Liver (tissue), 9 donors: ENCODE measurements around the gene MDM2. TPM values are rescaled to one million over a fixed set of nuclear protein-coding genes. Genes with fewer than 3 reads are reported as not detected.

Experiments used
- DNase-seq: peaks from one replicate; pipeline ENCODE4 v3.0.0-alpha.2; 2017; ENCODE audit warnings: low spot score
- H3K27ac ChIP-seq, 2 donors: one replicate each; pipeline ENCODE4 v1.7.0; 2013; ENCODE audit warnings: inconsistent platforms in 2 of 2, low read length in 2 of 2, control low read depth in 1 of 2, low read depth in 1 of 2, mild to moderate bottlenecking in 1 of 2
- H3K27me3 ChIP-seq, 4 donors: one replicate each; pipeline versions ENCODE4 v1.6.1 to v1.7.0; 2013; ENCODE audit warnings: low read length in 3 of 4, inconsistent platforms in 1 of 4, mild to moderate bottlenecking in 1 of 4, moderate library complexity in 1 of 4; ENCODE audit not compliant: control insufficient read depth in 4 of 4, insufficient read depth in 4 of 4
- H3K36me3 ChIP-seq, 4 donors: one replicate each; pipeline versions ENCODE4 v1.6.1 to v1.7.0; 2013; ENCODE audit warnings: low read length in 3 of 4, mild to moderate bottlenecking in 3 of 4, low read depth in 1 of 4, moderate library complexity in 1 of 4; ENCODE audit not compliant: control insufficient read depth in 4 of 4, insufficient read depth in 3 of 4
- H3K4me1 ChIP-seq, 4 donors: one replicate each; pipeline versions ENCODE4 v1.6.1 to v1.7.0; 2013; ENCODE audit warnings: low read length in 3 of 4, mild to moderate bottlenecking in 3 of 4, moderate library complexity in 1 of 4; ENCODE audit not compliant: control insufficient read depth in 4 of 4, insufficient read depth in 4 of 4
- H3K4me3 ChIP-seq, 3 donors: one replicate each; pipeline versions ENCODE4 v1.6.1 to v1.7.0; 2013; ENCODE audit warnings: low read length in 3 of 3, control low read depth in 1 of 3, low read depth in 1 of 3, mild to moderate bottlenecking in 1 of 3
- H3K9ac ChIP-seq, 2 donors: one replicate each; pipeline ENCODE4 v1.7.0; 2013; ENCODE audit warnings: low read length in 2 of 2, mild to moderate bottlenecking in 2 of 2, moderate library complexity in 2 of 2, control low read depth in 1 of 2, low read depth in 1 of 2
- H3K9me3 ChIP-seq, 4 donors: one replicate each; pipeline versions ENCODE4 v1.6.1 to v1.7.0; 2013; ENCODE audit warnings: low read length in 3 of 4; ENCODE audit not compliant: control insufficient read depth in 4 of 4
- EGR1 ChIP-seq, 2 donors: IDR thresholded peaks; 2 replicates each; pipeline ENCODE4 v1.6.1; 2016 to 2018; ENCODE audit warnings: antibody characterized with exemption in 2 of 2, low read depth in 2 of 2
- FOXA1 ChIP-seq: IDR thresholded peaks from 2 replicates; pipeline ENCODE4 v1.6.1; 2016; ENCODE audit warnings: antibody characterized with exemption
- FOXA2 ChIP-seq: IDR thresholded peaks from 2 replicates; pipeline ENCODE4 v1.6.1; 2016; ENCODE audit warnings: antibody characterized with exemption
- GABPA ChIP-seq, 2 donors: IDR thresholded peaks in 1 of 2; conservative IDR thresholded peaks in 1 of 2; 2 replicates each; pipeline ENCODE4 v1.6.1; 2016; ENCODE audit warnings: antibody characterized with exemption in 2 of 2, mild to moderate bottlenecking in 1 of 2, moderate library complexity in 1 of 2
- HNF4A ChIP-seq, 2 donors: conservative IDR thresholded peaks; 2 replicates each; pipeline ENCODE4 v1.6.1; 2016; ENCODE audit warnings: antibody characterized with exemption in 2 of 2, mild to moderate bottlenecking in 2 of 2
- HNF4G ChIP-seq: IDR thresholded peaks from 2 replicates; pipeline ENCODE4 v1.6.1; 2016; ENCODE audit warnings: antibody characterized with exemption
- JUND ChIP-seq, 2 donors: IDR thresholded peaks; 2 replicates each; pipeline ENCODE4 v1.6.1; 2016; ENCODE audit warnings: antibody characterized with exemption in 2 of 2
- NR2F2 ChIP-seq: IDR thresholded peaks from 2 replicates; pipeline ENCODE4 v1.6.1; 2016; ENCODE audit warnings: antibody characterized with exemption
- RAD21 ChIP-seq, 2 donors: IDR thresholded peaks; 2 replicates each; pipeline ENCODE4 v1.6.1; 2016; ENCODE audit warnings: antibody characterized with exemption in 2 of 2, mild to moderate bottlenecking in 2 of 2
- RXRA ChIP-seq, 2 donors: IDR thresholded peaks; 2 replicates each; pipeline ENCODE4 v1.6.1; 2017 to 2018; ENCODE audit warnings: antibody characterized with exemption in 2 of 2, mild to moderate bottlenecking in 1 of 2
- SP1 ChIP-seq: IDR thresholded peaks from 2 replicates; pipeline ENCODE4 v1.6.1; 2018; ENCODE audit warnings: antibody characterized with exemption, mild to moderate bottlenecking
- TAF1 ChIP-seq: conservative IDR thresholded peaks from 2 replicates; pipeline ENCODE4 v1.6.1; 2016; ENCODE audit warnings: antibody characterized with exemption, mild to moderate bottlenecking
- YY1 ChIP-seq: IDR thresholded peaks from 2 replicates; pipeline ENCODE4 v1.6.1; 2016; ENCODE audit warnings: antibody characterized with exemption, mild to moderate bottlenecking
- WGBS: extraction: QIAGEN DNeasy Blood & Tissue Kit; methylation state at CpG from one replicate; pipeline ENCODE4 v1.1.7; 2013; 5-methylcytosine and 5-hydroxymethylcytosine counted together
- polyA plus RNA-seq, 2 donors: library from polyadenylated mRNA; stranded (reverse) in 1 of 2; unstranded in 1 of 2; fragments of 200-250 nt in 1 of 2; fragments of >200 nt in 1 of 2; fragmentation: Nextera tagmentation in 1 of 2; extraction: Ambion mirVana in 1 of 2; gene quantifications; one replicate each; pipeline versions ENCODE4 v1.2.1 to v1.2.3, GENCODE V29; 2013 to 2015
- total RNA-seq, 2 donors: library from RNA; depleted of rRNA; stranded (reverse); fragments of >200 nt; gene quantifications; one replicate each; pipeline ENCODE4 v1.2.3, GENCODE V29; 2014
- TF ChIP-seq, protein P1 (sequence below): IDR thresholded peaks from 2 replicates; pipeline ENCODE4 v1.6.1; 2016; ENCODE audit warnings: antibody characterized with exemption
- TF ChIP-seq, protein P2 (sequence below): IDR thresholded peaks from 2 replicates; pipeline ENCODE4 v1.6.1; 2016; ENCODE audit warnings: antibody characterized with exemption
- TF ChIP-seq, protein P3 (sequence below): IDR thresholded peaks from 2 replicates; pipeline ENCODE4 v1.6.1; 2016; ENCODE audit warnings: antibody characterized with exemption, mild to moderate bottlenecking
- TF ChIP-seq, protein P4 (sequence below): IDR thresholded peaks from 2 replicates; pipeline ENCODE4 v1.6.1; 2016; ENCODE audit warnings: antibody characterized with exemption
- TF ChIP-seq, protein P5 (sequence below): fragments of 150-350 bp; IDR thresholded peaks from 2 replicates; pipeline ENCODE4 v1.5.1; 2017; ENCODE audit warnings: improper control_type of control experiment, low read depth, low read length; ENCODE audit not compliant: missing input control
- donor health status: healthy.
- donor health status: healthy.
- donor health status: healthy.
- donor health status: healthy.
- donor health status: healthy.

The MDM2 gene
- total and polyA plus RNA-seq, 4 donors: 10.1 to 69.4 (median 36.9) TPM

DNA sequence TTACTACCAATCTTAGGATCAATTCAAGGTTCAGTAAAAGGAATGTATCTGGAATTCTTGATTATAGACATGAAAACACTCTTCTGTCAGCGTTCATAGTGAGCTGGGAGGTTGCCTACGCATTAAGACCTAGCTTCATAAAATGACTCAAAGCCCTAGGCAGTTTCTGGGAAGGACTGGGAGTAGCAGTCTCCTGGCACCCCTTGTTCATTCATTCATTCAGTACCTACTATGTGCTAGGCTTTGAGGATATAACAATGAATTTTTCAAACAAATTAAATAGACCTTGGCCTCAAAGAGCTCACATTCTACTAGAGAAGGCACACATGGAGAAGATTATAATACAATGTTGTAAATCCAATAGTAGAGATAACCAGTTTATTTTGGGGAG, 46.1 kb downstream of the MDM2 start:
- TF ChIP-seq, protein P1, sequence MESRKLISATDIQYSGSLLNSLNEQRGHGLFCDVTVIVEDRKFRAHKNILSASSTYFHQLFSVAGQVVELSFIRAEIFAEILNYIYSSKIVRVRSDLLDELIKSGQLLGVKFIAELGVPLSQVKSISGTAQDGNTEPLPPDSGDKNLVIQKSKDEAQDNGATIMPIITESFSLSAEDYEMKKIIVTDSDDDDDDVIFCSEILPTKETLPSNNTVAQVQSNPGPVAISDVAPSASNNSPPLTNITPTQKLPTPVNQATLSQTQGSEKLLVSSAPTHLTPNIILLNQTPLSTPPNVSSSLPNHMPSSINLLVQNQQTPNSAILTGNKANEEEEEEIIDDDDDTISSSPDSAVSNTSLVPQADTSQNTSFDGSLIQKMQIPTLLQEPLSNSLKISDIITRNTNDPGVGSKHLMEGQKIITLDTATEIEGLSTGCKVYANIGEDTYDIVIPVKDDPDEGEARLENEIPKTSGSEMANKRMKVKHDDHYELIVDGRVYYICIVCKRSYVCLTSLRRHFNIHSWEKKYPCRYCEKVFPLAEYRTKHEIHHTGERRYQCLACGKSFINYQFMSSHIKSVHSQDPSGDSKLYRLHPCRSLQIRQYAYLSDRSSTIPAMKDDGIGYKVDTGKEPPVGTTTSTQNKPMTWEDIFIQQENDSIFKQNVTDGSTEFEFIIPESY: no peak
- TF ChIP-seq, protein P2, sequence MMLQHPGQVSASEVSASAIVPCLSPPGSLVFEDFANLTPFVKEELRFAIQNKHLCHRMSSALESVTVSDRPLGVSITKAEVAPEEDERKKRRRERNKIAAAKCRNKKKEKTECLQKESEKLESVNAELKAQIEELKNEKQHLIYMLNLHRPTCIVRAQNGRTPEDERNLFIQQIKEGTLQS: no peak
- TF ChIP-seq FOXA1: no peak
- no peak for TF ChIP-seq JUND (IDR thresholded peaks at IDR 0.05)
- TF ChIP-seq SP1: no peak
- TF ChIP-seq TAF1: no peak
- TF ChIP-seq HNF4A (conservative IDR thresholded peaks at IDR 0.05): no peak
- no peak for TF ChIP-seq GABPA (IDR thresholded peaks at IDR 0.05 in 1 of 2, conservative IDR thresholded peaks at IDR 0.05 in 1 of 2)
- TF ChIP-seq, protein P3, sequence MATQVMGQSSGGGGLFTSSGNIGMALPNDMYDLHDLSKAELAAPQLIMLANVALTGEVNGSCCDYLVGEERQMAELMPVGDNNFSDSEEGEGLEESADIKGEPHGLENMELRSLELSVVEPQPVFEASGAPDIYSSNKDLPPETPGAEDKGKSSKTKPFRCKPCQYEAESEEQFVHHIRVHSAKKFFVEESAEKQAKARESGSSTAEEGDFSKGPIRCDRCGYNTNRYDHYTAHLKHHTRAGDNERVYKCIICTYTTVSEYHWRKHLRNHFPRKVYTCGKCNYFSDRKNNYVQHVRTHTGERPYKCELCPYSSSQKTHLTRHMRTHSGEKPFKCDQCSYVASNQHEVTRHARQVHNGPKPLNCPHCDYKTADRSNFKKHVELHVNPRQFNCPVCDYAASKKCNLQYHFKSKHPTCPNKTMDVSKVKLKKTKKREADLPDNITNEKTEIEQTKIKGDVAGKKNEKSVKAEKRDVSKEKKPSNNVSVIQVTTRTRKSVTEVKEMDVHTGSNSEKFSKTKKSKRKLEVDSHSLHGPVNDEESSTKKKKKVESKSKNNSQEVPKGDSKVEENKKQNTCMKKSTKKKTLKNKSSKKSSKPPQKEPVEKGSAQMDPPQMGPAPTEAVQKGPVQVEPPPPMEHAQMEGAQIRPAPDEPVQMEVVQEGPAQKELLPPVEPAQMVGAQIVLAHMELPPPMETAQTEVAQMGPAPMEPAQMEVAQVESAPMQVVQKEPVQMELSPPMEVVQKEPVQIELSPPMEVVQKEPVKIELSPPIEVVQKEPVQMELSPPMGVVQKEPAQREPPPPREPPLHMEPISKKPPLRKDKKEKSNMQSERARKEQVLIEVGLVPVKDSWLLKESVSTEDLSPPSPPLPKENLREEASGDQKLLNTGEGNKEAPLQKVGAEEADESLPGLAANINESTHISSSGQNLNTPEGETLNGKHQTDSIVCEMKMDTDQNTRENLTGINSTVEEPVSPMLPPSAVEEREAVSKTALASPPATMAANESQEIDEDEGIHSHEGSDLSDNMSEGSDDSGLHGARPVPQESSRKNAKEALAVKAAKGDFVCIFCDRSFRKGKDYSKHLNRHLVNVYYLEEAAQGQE: no peak
- no peak overlapping the region for H3K27ac ChIP-seq
- H3K9ac ChIP-seq: no peak overlapping the region
- no peaks in the 10 kb centered on the region for H3K9me3 ChIP-seq
- H3K27me3 ChIP-seq: no peaks in the 10 kb centered on the region
- WGBS: 92% methylated on average over 2 of the region's 2 CpGs
- peaks cover 0 to 3% (median 1%) of the 10 kb centered on the region in 4 donors for H3K36me3 ChIP-seq
- no peak for DNase-seq
- peaks cover 0 to 18% (median 4%) of the 10 kb centered on the region in 4 donors for H3K4me1 ChIP-seq
- H3K4me3 ChIP-seq: no peak overlapping the region

DNA sequence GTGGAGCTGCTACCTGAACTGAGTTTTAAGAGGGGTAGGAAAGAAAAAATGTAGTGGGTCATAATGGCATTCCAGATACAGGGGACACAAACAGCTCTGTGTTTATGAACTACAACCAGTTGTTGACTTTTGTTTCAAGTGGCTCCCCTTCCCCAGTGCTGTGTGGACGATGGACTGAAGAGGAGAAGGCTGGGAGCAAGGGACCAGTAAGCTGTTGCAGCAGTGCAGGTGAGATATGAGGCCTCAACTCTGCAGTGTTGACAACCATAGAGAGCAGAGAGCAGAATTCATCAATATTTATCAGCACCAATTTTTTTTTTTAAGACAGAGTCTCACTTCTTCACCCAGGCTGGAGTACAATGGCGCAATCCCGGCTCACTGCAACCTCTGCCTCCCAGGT, 46.6 kb downstream of the MDM2 start:
- H3K36me3 ChIP-seq: peaks cover 0 to 3% (median 1%) of the 10 kb centered on the region in 4 donors
- H3K4me3 ChIP-seq: no peak overlapping the region
- H3K27ac ChIP-seq: no peak overlapping the region
- no peaks in the 10 kb centered on the region for H3K27me3 ChIP-seq
- peaks cover 0 to 15% (median 4%) of the 10 kb centered on the region in 4 donors for H3K4me1 ChIP-seq
- WGBS: 94% methylated on average over 3 of the region's 3 CpGs
- TF ChIP-seq, protein P4, sequence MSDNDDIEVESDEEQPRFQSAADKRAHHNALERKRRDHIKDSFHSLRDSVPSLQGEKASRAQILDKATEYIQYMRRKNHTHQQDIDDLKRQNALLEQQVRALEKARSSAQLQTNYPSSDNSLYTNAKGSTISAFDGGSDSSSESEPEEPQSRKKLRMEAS: no peak
- TF ChIP-seq HNF4G (no peak), YY1 (no peak), FOXA2 (no peak), TAF1 (no peak), EGR1 (IDR thresholded peaks at IDR 0.05; ENCODE audit: low read depth in 2 of 2) (no peak), RXRA (IDR thresholded peaks at IDR 0.05) (no peak), JUND (IDR thresholded peaks at IDR 0.05) (no peak), GABPA (IDR thresholded peaks at IDR 0.05 in 1 of 2, conservative IDR thresholded peaks at IDR 0.05 in 1 of 2) (no peak), HNF4A (conservative IDR thresholded peaks at IDR 0.05) (no peak), NR2F2 (no peak), FOXA1 (no peak), SP1 (no peak), RAD21 (IDR thresholded peaks at IDR 0.05) (no peak)
- TF ChIP-seq, protein P2: no peak
- TF ChIP-seq, protein P1: no peak
- TF ChIP-seq, protein P5, sequence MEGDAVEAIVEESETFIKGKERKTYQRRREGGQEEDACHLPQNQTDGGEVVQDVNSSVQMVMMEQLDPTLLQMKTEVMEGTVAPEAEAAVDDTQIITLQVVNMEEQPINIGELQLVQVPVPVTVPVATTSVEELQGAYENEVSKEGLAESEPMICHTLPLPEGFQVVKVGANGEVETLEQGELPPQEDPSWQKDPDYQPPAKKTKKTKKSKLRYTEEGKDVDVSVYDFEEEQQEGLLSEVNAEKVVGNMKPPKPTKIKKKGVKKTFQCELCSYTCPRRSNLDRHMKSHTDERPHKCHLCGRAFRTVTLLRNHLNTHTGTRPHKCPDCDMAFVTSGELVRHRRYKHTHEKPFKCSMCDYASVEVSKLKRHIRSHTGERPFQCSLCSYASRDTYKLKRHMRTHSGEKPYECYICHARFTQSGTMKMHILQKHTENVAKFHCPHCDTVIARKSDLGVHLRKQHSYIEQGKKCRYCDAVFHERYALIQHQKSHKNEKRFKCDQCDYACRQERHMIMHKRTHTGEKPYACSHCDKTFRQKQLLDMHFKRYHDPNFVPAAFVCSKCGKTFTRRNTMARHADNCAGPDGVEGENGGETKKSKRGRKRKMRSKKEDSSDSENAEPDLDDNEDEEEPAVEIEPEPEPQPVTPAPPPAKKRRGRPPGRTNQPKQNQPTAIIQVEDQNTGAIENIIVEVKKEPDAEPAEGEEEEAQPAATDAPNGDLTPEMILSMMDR: no peak
- TF ChIP-seq, protein P3: no peak
- no peak for DNase-seq
- no peak overlapping the region for H3K9ac ChIP-seq
- no peaks in the 10 kb centered on the region for H3K9me3 ChIP-seq
